K562 (cell line): ENCODE measurements around the gene KAT14. TPM values are rescaled to one million over a fixed set of nuclear protein-coding genes. Genes with fewer than 3 reads are reported as not detected.

Experiments used
- BCOR ChIP-seq: fragments of 450-650 bp; IDR thresholded peaks from 2 replicates; pipeline ENCODE4 v1.6.1; 2016
- E4F1 ChIP-seq: fragments of 250-450 bp; sonication (Bioruptor Pico); IDR thresholded peaks from 2 replicates; pipeline ENCODE4 v1.5.0; 2021; ENCODE audit warnings: mild to moderate bottlenecking, borderline replicate concordance
- ESRRB ChIP-seq: fragments of 250-450 bp; sonication (Bioruptor Pico); IDR thresholded peaks from 2 replicates; pipeline ENCODE4 v1.5.0; 2020; ENCODE audit warnings: mild to moderate bottlenecking, moderate library complexity, borderline replicate concordance
- ETS2 ChIP-seq: IDR thresholded peaks from 2 replicates; pipeline ENCODE4 v1.6.1; 2016; ENCODE audit warnings: borderline replicate concordance, missing genetic modification characterization, mild to moderate bottlenecking, moderate library complexity, missing compliant biosample characterization; ENCODE audit not compliant: poor library complexity, severe bottlenecking
- HDAC8 ChIP-seq: fragments of 450-650 bp; IDR thresholded peaks from 2 replicates; pipeline ENCODE4 v1.6.1; 2016; ENCODE audit warnings: mild to moderate bottlenecking, missing genetic modification characterization, moderate library complexity, missing compliant biosample characterization
- MNT ChIP-seq, 2 experiments: fragments of 450-650 bp; conservative IDR thresholded peaks; 2 replicates each; pipeline ENCODE4 v1.6.1; 2017; ENCODE audit warnings: mild to moderate bottlenecking in 2 of 2, moderate library complexity in 2 of 2
- NFYB ChIP-seq: IDR thresholded peaks from 2 replicates; pipeline ENCODE4 v1.6.1; 2011; ENCODE audit warnings: mild to moderate bottlenecking, moderate library complexity; ENCODE audit not compliant: insufficient read length; ENCODE audit errors: extremely low read depth
- PCBP1 ChIP-seq: fragments of 200-400 bp; formaldehyde crosslinking; IDR thresholded peaks from 2 replicates; pipeline ENCODE4 v1.6.1; 2018; ENCODE audit warnings: mild to moderate bottlenecking, low read depth, low read length; ENCODE audit not compliant: poor library complexity, severe bottlenecking
- PREB ChIP-seq: sonication (generic); formaldehyde crosslinking; IDR thresholded peaks from 2 replicates; pipeline ENCODE4 v1.8.1; 2023; ENCODE audit warnings: mild to moderate bottlenecking, missing genetic modification reagents
- PRPF4 ChIP-seq: fragments of 200-400 bp; formaldehyde crosslinking; IDR thresholded peaks from one replicate; pipeline ENCODE4 v1.6.1; 2017; ENCODE audit warnings: low read length, low read depth, mild to moderate bottlenecking; ENCODE audit not compliant: insufficient read depth, poor library complexity, severe bottlenecking
- SRSF9 ChIP-seq: fragments of 200-400 bp; formaldehyde crosslinking; IDR thresholded peaks from 2 replicates; pipeline ENCODE4 v1.6.1; 2017; ENCODE audit warnings: low read depth, low read length, borderline replicate concordance
- ZBTB49 ChIP-seq: sonication (generic); formaldehyde crosslinking; IDR thresholded peaks from 2 replicates; pipeline ENCODE4 v1.8.0; 2022; ENCODE audit warnings: missing genetic modification reagents, mild to moderate bottlenecking, borderline replicate concordance
- ZNF277 ChIP-seq: fragments of 250-450 bp; sonication (Bioruptor Pico); IDR thresholded peaks from 2 replicates; pipeline ENCODE4 v1.8.0; 2022; ENCODE audit warnings: inconsistent platforms, mild to moderate bottlenecking, moderate library complexity, borderline replicate concordance
- ZNF639 ChIP-seq, 2 experiments: fragments of 200-800 bp in 1 of 2; sonication (Bioruptor generic) in 1 of 2; sonication (generic) in 1 of 2; formaldehyde crosslinking in 1 of 2; IDR thresholded peaks in 1 of 2; conservative IDR thresholded peaks in 1 of 2; 2 replicates each; pipeline versions ENCODE4 v1.5.0 to v1.6.1; 2016 to 2020; ENCODE audit warnings: missing compliant biosample characterization in 1 of 2, missing genetic modification characterization in 1 of 2, missing genetic modification reagents in 1 of 2
- ZNF764 ChIP-seq: fragments of 250-450 bp; sonication (Bioruptor Pico); IDR thresholded peaks from 2 replicates; pipeline ENCODE4 v1.4.0; 2020; ENCODE audit warnings: low read depth, mild to moderate bottlenecking, moderate library complexity
- ZNF785 ChIP-seq: fragments of 250-450 bp; sonication (Bioruptor Pico); IDR thresholded peaks from 2 replicates; pipeline ENCODE4 v1.4.0; 2020; ENCODE audit warnings: mild to moderate bottlenecking
- polyA plus RNA-seq, 8 experiments: library from polyadenylated mRNA; depleted of rRNA in 4 of 8; stranded (reverse) in 5 of 8; unstranded in 3 of 8; fragments of >200 nt; fragmentation: Nextera tagmentation in 2 of 8; fragmentation: Illumina TruSeq in 1 of 8; extraction: Ambion mirVana in 2 of 8; extraction: Trizol in 1 of 8; gene quantifications; 2 replicates each; pipeline versions ENCODE4 v1.2.1 to v1.2.3, GENCODE V29; 2011 to 2014; ENCODE audit warnings: inconsistent platforms in 1 of 8, missing spikeins in 1 of 8
- total RNA-seq, 7 experiments: library from RNA; depleted of rRNA in 6 of 7; stranded (reverse); fragments of >200 nt in 6 of 7; fragmentation: Illumina TruSeq in 2 of 7; extraction: Trizol in 2 of 7; gene quantifications; 2 replicates each; pipeline versions ENCODE4 v1.2.1 to v1.2.3, GENCODE V29; 2011 to 2021; ENCODE audit warnings: low replicate concordance in 1 of 7

Gene KAT14
- total and polyA plus RNA-seq, 9 of the 15 experiments (the other 6 are each of a cell fraction or from before 2014, with no cell fraction given): 1.7 to 7.2 (median 5.6) TPM

GRCh38 chr20:18176318-18176785 is 38.7 kb downstream of the KAT14 start (continued):
- no peak for TF ChIP-seq ZBTB49 (CRISPR knock-in tag)
- TF ChIP-seq ZNF639 (CRISPR knock-in tag; conservative IDR thresholded peaks at IDR 0.05 in 1 of 2, IDR thresholded peaks at IDR 0.05 in 1 of 2): no peak
- no peak for TF ChIP-seq ZNF764
- TF ChIP-seq ESRRB (CRISPR knock-in tag): no peak
- no peak for TF ChIP-seq ZNF277 (CRISPR knock-in tag)
- TF ChIP-seq NFYB: no peak
- 0 out of 2 replicates have a peak, but pooled peaks have one; percentile 27 for TF ChIP-seq HDAC8 (tag)
- TF ChIP-seq BCOR: no peak
- no peak for TF ChIP-seq ZNF785 (CRISPR knock-in tag)
- no peak for TF ChIP-seq PRPF4
- TF ChIP-seq SRSF9: no peak
- TF ChIP-seq PCBP1: no peak
- no peak for TF ChIP-seq PREB
- no peak for TF ChIP-seq MNT (conservative IDR thresholded peaks at IDR 0.05)
- no peak for TF ChIP-seq ETS2 (tag)
- no peak for TF ChIP-seq E4F1 (CRISPR knock-in tag)
